D341Med (cell line): ENCODE data around the gene STX4.

Experiments
- DNase-seq: peaks from one replicate; pipeline ENCODE4 v3.0.0; 2012; ENCODE audit warnings: low spot score

Gene STX4

GRCh38 chr16:31022544-31023251, 10.7 kb upstream of the STX4 start:
- DNase-seq = peak; percentile 10

- no peak for DNase-seq
Measured at GRCh38 chr16:31023252-31023602, 10.1 kb upstream of the STX4 start.

- DNase-seq = no peak
Measured at GRCh38 chr16:31023627-31024226, 9.6 kb upstream of the STX4 start.

GRCh38 chr16:31025339-31025738, 8.0 kb upstream of the STX4 start:
- no peak for DNase-seq

GRCh38 chr16:31029272-31029671, 4.1 kb upstream of the STX4 start:
- DNase-seq = no peak

GRCh38 chr16:31031276-31031675, 2.1 kb upstream of the STX4 start:
- DNase-seq = no peak

- DNase-seq = peak; percentile 94
Measured at GRCh38 chr16:31033709-31034492, 543 bp downstream of the STX4 start.

GRCh38 chr16:31036691-31037090, 3.3 kb downstream of the STX4 start:
- DNase-seq = no peak

GRCh38 chr16:31038993-31039392, 5.6 kb downstream of the STX4 start:
- no peak for DNase-seq

GRCh38 chr16:31042866-31043265, 9.5 kb downstream of the STX4 start:
- peak; percentile 10 for DNase-seq

GRCh38 chr16:31043352-31043751, 10.0 kb downstream of the STX4 start:
- DNase-seq = no peak

GRCh38 chr16:31043898-31044481, 10.6 kb downstream of the STX4 start:
- DNase-seq = no peak

GRCh38 chr16:31050280-31051030, 17.1 kb downstream of the STX4 start:
- no peak for DNase-seq

- DNase-seq = no peak
Measured at GRCh38 chr16:31052114-31052513, 18.8 kb downstream of the STX4 start.

- peak; percentile 10 for DNase-seq
Measured at GRCh38 chr16:31055613-31056012, 22.3 kb downstream of the STX4 start.

GRCh38 chr16:31061126-31061812, 27.9 kb downstream of the STX4 start:
- no peak for DNase-seq

- no peak for DNase-seq
Measured at GRCh38 chr16:31061813-31062440, 28.6 kb downstream of the STX4 start.

- DNase-seq = no peak
Measured at GRCh38 chr16:31063495-31063842, 30.1 kb downstream of the STX4 start.

- DNase-seq = peak; percentile 14
Measured at GRCh38 chr16:31063843-31064611, 30.7 kb downstream of the STX4 start.

- peak; percentile 90 for DNase-seq
Measured at GRCh38 chr16:31064882-31065461, 31.6 kb downstream of the STX4 start.
